Hepatocyte (in vitro differentiated cells): ENCODE data around the gene DERL3. TPM values are rescaled to one million over a fixed set of nuclear protein-coding genes. Genes with fewer than 3 reads are reported as not detected.
"Not testable (repeated sequence)": the region's sequence is repeated elsewhere in the genome, so short reads cannot be mapped to it uniquely, and the experiment has no call there.

Experiments
- DNase-seq: peaks from one replicate; pipeline ENCODE4 v3.0.0-alpha.2; 2016; ENCODE audit warnings: low spot score
- H2AFZ ChIP-seq: fragments of 200-600 bp; sonication (generic); 2 replicates; pipeline ENCODE4 v1.6.0; 2016; ENCODE audit warnings: antibody characterized with exemption, mild to moderate bottlenecking
- H3K27ac ChIP-seq: fragments of 200-600 bp; sonication (generic); 2 replicates; pipeline ENCODE4 v1.5.1; 2016; ENCODE audit warnings: mild to moderate bottlenecking
- H3K27me3 ChIP-seq: fragments of 200-600 bp; sonication (generic); 2 replicates; pipeline ENCODE4 v1.6.1; 2016
- H3K36me3 ChIP-seq: fragments of 200-600 bp; sonication (generic); replicated peaks from 2 replicates; pipeline ENCODE4 v1.5.1; 2016; ENCODE audit warnings: low read depth; ENCODE audit not compliant: insufficient read depth
- H3K4me1 ChIP-seq: fragments of 200-600 bp; sonication (generic); 2 replicates; pipeline ENCODE4 v1.5.1; 2016; ENCODE audit warnings: mild to moderate bottlenecking, moderate library complexity; ENCODE audit not compliant: insufficient read depth
- H3K4me2 ChIP-seq: fragments of 200-600 bp; sonication (generic); 2 replicates; pipeline ENCODE4 v1.6.0; 2016
- H3K4me3 ChIP-seq: fragments of 200-600 bp; sonication (generic); 2 replicates; pipeline ENCODE4 v1.5.1; 2016; ENCODE audit warnings: mild to moderate bottlenecking
- H3K79me2 ChIP-seq: fragments of 200-600 bp; sonication (generic); 2 replicates; pipeline ENCODE4 v1.6.0; 2017; ENCODE audit warnings: mild to moderate bottlenecking
- H3K9me2 ChIP-seq: fragments of 200-600 bp; sonication (generic); replicated peaks from 2 replicates; pipeline ENCODE4 v1.6.0; 2017; ENCODE audit warnings: mild to moderate bottlenecking; ENCODE audit not compliant: insufficient read depth
- H3K9me3 ChIP-seq: fragments of 200-600 bp; sonication (generic); 2 replicates; pipeline ENCODE4 v1.5.1; 2016; ENCODE audit warnings: low read depth, mild to moderate bottlenecking
- H4K20me1 ChIP-seq: fragments of 200-600 bp; sonication (generic); 2 replicates; pipeline ENCODE4 v1.6.0; 2016; ENCODE audit warnings: mild to moderate bottlenecking; ENCODE audit not compliant: insufficient read depth, poor library complexity, severe bottlenecking
- CTCF ChIP-seq: fragments of 200-600 bp; sonication (generic); IDR thresholded peaks from 2 replicates; pipeline ENCODE4 v1.5.1; 2016; ENCODE audit warnings: antibody characterized with exemption, mild to moderate bottlenecking; ENCODE audit not compliant: poor library complexity
- EZH2 ChIP-seq: fragments of 200-600 bp; sonication (generic); IDR thresholded peaks from 2 replicates; pipeline ENCODE4 v1.6.1; 2016; ENCODE audit warnings: antibody characterized with exemption, mild to moderate bottlenecking, borderline replicate concordance
- EZH2phosphoT487 ChIP-seq: fragments of 200-600 bp; sonication (generic); IDR thresholded peaks from one replicate; pipeline ENCODE4 v1.6.1; 2018; ENCODE audit warnings: antibody characterized with exemption, mild to moderate bottlenecking, low read depth, moderate library complexity; ENCODE audit not compliant: unreplicated experiment, severe bottlenecking
- WGBS: methylation state at CpG from one replicate; pipeline ENCODE4 v1.1.6; 2016; ENCODE audit warnings: low lambda C conversion rate; ENCODE audit errors: missing lambda C conversion rate; 5-methylcytosine and 5-hydroxymethylcytosine counted together
- polyA plus RNA-seq: library from polyadenylated mRNA; unstranded; fragments of >200 nt; fragmentation: Nextera tagmentation; extraction: Ambion mirVana; gene quantifications from 2 replicates; pipeline ENCODE4 v1.2.1, GENCODE V29; 2016
- total RNA-seq: library from RNA; depleted of rRNA; stranded (reverse); fragments of >200 nt; gene quantifications from 2 replicates; pipeline ENCODE4 v1.2.3, GENCODE V29; 2014

The DERL3 gene
- total and polyA plus RNA-seq, 2 experiments from 2014 or later: 1.6 to 6.1 TPM

- Histone ChIP-seq H3K4me2 (no peak overlapping the region), H4K20me1 (no peaks in the 10 kb centered on the region), H3K36me3 (no peaks in the 10 kb centered on the region), H3K9me2 (no peaks in the 10 kb centered on the region), H3K79me2 (no peaks in the 10 kb centered on the region), H2AFZ (no peak overlapping the region), H3K4me3 (no peak overlapping the region), H3K9me3 (no peaks in the 10 kb centered on the region), H3K27me3 (no peaks in the 10 kb centered on the region), H3K27ac (no peak overlapping the region), H3K4me1 (no peaks in the 10 kb centered on the region)
- TF ChIP-seq EZH2phosphoT487: no peak
- no peak for TF ChIP-seq EZH2
- TF ChIP-seq CTCF: no peak
- WGBS: 94% methylated on average over 4 of the region's 4 CpGs
- DNase-seq: no peak
Observed at GRCh38 chr22:23874871-23875270, 36.1 kb upstream of the DERL3 start.

GRCh38 chr22:23868580-23868979 lies 29.8 kb upstream of the DERL3 start:
- Histone ChIP-seq H3K27me3 (no peaks in the 10 kb centered on the region), H3K9me2 (no peaks in the 10 kb centered on the region), H3K36me3 (no peaks in the 10 kb centered on the region), H3K27ac (no peak overlapping the region), H3K4me2 (no peak overlapping the region), H3K79me2 (no peaks in the 10 kb centered on the region), H3K4me1 (no peaks in the 10 kb centered on the region), H3K4me3 (no peak overlapping the region), H4K20me1 (no peaks in the 10 kb centered on the region), H3K9me3 (no peaks in the 10 kb centered on the region), H2AFZ (no peak overlapping the region)
- no peak for TF ChIP-seq CTCF
- TF ChIP-seq EZH2: no peak
- WGBS: 99% methylated on average over 4 of the region's 4 CpGs
- no peak for DNase-seq

GRCh38 chr22:23864499-23865154 lies 25.8 kb upstream of the DERL3 start:
- H3K4me1 ChIP-seq, H4K20me1 ChIP-seq, H3K9me3 ChIP-seq, H2AFZ ChIP-seq, DNase-seq, H3K27ac ChIP-seq, H3K9me2 ChIP-seq, H3K4me2 ChIP-seq, H3K79me2 ChIP-seq, H3K4me3 ChIP-seq, H3K36me3 ChIP-seq, H3K27me3 ChIP-seq: not testable (repeated sequence)
- WGBS: 94% methylated on average over 11 of the region's 11 CpGs

- DNase-seq: peak; percentile 50
- 88% methylated on average over 3 of the region's 3 CpGs for WGBS
- Histone ChIP-seq H3K4me2 (no peak overlapping the region), H3K36me3 (no peaks in the 10 kb centered on the region), H3K9me2 (no peaks in the 10 kb centered on the region), H3K9me3 (no peaks in the 10 kb centered on the region), H3K27me3 (no peaks in the 10 kb centered on the region), H4K20me1 (no peaks in the 10 kb centered on the region), H3K79me2 (peaks cover 18% of the 10 kb centered on the region), H3K4me1 (peaks cover 7% of the 10 kb centered on the region), H3K27ac (no peak overlapping the region), H3K4me3 (no peak overlapping the region), H2AFZ (no peak overlapping the region)
- TF ChIP-seq EZH2phosphoT487 (no peak), CTCF (peak; percentile 46), EZH2 (no peak)
Observed at GRCh38 chr22:23862103-23862502, 23.3 kb upstream of the DERL3 start.

- DNase-seq, H3K4me2 ChIP-seq, H3K4me3 ChIP-seq, H3K27me3 ChIP-seq, H3K9me2 ChIP-seq, H2AFZ ChIP-seq, H3K27ac ChIP-seq, H3K36me3 ChIP-seq, H3K9me3 ChIP-seq, H4K20me1 ChIP-seq: not testable (repeated sequence)
- peaks cover 18% of the 10 kb centered on the region for H3K79me2 ChIP-seq
- 84% methylated on average over 8 of the region's 8 CpGs for WGBS
- H3K4me1 ChIP-seq: peaks cover 11% of the 10 kb centered on the region
Observed at GRCh38 chr22:23860187-23860586, 21.4 kb upstream of the DERL3 start.
